ENCODE data around the gene SLC28A1. TPM values are rescaled to one million over a fixed set of nuclear protein-coding genes. Genes with fewer than 3 reads are reported as not detected.
A peak's percentile ranks its signal among the peaks of the same experiment; 100 is the strongest.

The SLC28A1 gene
- polyA plus RNA-seq, 1 donor (not counting 4 experiments of a cell fraction or from before 2014, with no cell fraction given): not detected

DNA sequence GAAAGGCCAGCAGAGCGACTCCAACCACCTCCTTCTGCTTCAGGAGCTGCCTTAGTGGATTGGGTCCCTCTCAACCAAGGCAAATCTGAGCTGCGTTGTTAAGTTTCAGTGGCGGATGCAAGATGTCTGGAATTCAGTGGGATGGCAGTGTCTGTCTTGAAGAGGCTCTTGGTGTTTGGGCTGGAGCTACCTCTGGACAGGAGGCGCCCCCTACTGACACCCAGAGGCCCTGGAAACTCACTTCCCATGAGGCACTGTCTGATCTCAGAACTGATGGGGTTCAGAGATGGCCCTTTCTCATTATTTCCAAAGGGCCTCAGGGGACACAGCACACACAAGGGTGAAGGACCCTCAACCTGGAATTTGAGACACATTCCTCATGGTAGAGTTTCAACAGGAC is 6.0 kb upstream of the SLC28A1 start:
- H3K4me3 ChIP-seq (ENCODE audit: control insufficient read depth in 2 of 3, extremely low read depth in 1 of 3, insufficient read depth in 2 of 3, low read depth in 1 of 3, low read length in 3 of 3): no peak overlapping the region
- H3K4me2 ChIP-seq (ENCODE audit: control insufficient read depth, extremely low read depth, insufficient read depth, low read depth, low read length): no peak overlapping the region
- peak; percentile 9 for DNase-seq (ENCODE audit: low read depth, low spot score)
- no peaks in the 10 kb centered on the region for H3K27me3 ChIP-seq (ENCODE audit: control insufficient read depth, extremely low read depth, insufficient read depth, low read length)
- TF ChIP-seq EZH2 (IDR thresholded peaks at IDR 0.05; ENCODE audit: low read length): no peak
- TF ChIP-seq, protein P1, sequence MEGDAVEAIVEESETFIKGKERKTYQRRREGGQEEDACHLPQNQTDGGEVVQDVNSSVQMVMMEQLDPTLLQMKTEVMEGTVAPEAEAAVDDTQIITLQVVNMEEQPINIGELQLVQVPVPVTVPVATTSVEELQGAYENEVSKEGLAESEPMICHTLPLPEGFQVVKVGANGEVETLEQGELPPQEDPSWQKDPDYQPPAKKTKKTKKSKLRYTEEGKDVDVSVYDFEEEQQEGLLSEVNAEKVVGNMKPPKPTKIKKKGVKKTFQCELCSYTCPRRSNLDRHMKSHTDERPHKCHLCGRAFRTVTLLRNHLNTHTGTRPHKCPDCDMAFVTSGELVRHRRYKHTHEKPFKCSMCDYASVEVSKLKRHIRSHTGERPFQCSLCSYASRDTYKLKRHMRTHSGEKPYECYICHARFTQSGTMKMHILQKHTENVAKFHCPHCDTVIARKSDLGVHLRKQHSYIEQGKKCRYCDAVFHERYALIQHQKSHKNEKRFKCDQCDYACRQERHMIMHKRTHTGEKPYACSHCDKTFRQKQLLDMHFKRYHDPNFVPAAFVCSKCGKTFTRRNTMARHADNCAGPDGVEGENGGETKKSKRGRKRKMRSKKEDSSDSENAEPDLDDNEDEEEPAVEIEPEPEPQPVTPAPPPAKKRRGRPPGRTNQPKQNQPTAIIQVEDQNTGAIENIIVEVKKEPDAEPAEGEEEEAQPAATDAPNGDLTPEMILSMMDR (optimal IDR thresholded peaks at IDR 0.05 in 1 of 3, IDR thresholded peaks at IDR 0.05 in 1 of 3, conservative IDR thresholded peaks at IDR 0.05 in 1 of 3; ENCODE audit: extremely low read depth in 1 of 3, insufficient read depth in 2 of 3, low read length in 3 of 3): peak; percentile 72 to 93 (median 82)
- H4K20me1 ChIP-seq (ENCODE audit: control insufficient read depth, extremely low read depth, insufficient read depth, low read length): no peaks in the 10 kb centered on the region
- FAIRE-seq: no peak
- no peaks in the 10 kb centered on the region for H3K9me3 ChIP-seq (ENCODE audit: control insufficient read depth, low read depth, low read length)
- no peaks in the 10 kb centered on the region for H3K79me2 ChIP-seq (ENCODE audit: control insufficient read depth, insufficient read depth, low read length)
- H3K4me1 ChIP-seq (ENCODE audit: control insufficient read depth, extremely low read depth, insufficient read depth, low read length): no peaks in the 10 kb centered on the region
- no peaks in the 10 kb centered on the region for H3K9me1 ChIP-seq (ENCODE audit: control insufficient read depth, extremely low read depth, insufficient read depth, low read length)
- no peak overlapping the region for H3K9ac ChIP-seq (ENCODE audit: control insufficient read depth, extremely low read depth, insufficient read depth, low read length)
- H2AFZ ChIP-seq (ENCODE audit: control insufficient read depth, low read length): no peak overlapping the region
- H3K27ac ChIP-seq (ENCODE audit: control insufficient read depth, insufficient read depth, low read length): no peak overlapping the region
- no peaks in the 10 kb centered on the region for H3K36me3 ChIP-seq (ENCODE audit: control insufficient read depth in 2 of 2, extremely low read depth in 1 of 2, insufficient read depth in 2 of 2, low read length in 2 of 2)
- dilution Hi-C loops (cut with MboI; ENCODE audit: extremely low pct_ligation_motif_present, low sequenced_read_pairs): no loop called here

GRCh38 chr15:84879088-84879780 is 5.2 kb upstream of the SLC28A1 start:
- DNase-seq (ENCODE audit: low read depth, low spot score) (no peak), FAIRE-seq (no peak)
- Histone ChIP-seq H3K9me1 (ENCODE audit: control insufficient read depth, extremely low read depth, insufficient read depth, low read length) (no peaks in the 10 kb centered on the region), H4K20me1 (ENCODE audit: control insufficient read depth, extremely low read depth, insufficient read depth, low read length) (no peaks in the 10 kb centered on the region), H2AFZ (ENCODE audit: control insufficient read depth, low read length) (no peak overlapping the region), H3K4me3 (ENCODE audit: control insufficient read depth in 2 of 3, extremely low read depth in 1 of 3, insufficient read depth in 2 of 3, low read depth in 1 of 3, low read length in 3 of 3) (no peak overlapping the region), H3K9ac (ENCODE audit: control insufficient read depth, extremely low read depth, insufficient read depth, low read length) (no peak overlapping the region), H3K4me2 (ENCODE audit: control insufficient read depth, extremely low read depth, insufficient read depth, low read depth, low read length) (no peak overlapping the region), H3K9me3 (ENCODE audit: control insufficient read depth, low read depth, low read length) (no peaks in the 10 kb centered on the region), H3K79me2 (ENCODE audit: control insufficient read depth, insufficient read depth, low read length) (no peaks in the 10 kb centered on the region), H3K4me1 (ENCODE audit: control insufficient read depth, extremely low read depth, insufficient read depth, low read length) (no peaks in the 10 kb centered on the region), H3K27ac (ENCODE audit: control insufficient read depth, insufficient read depth, low read length) (no peak overlapping the region), H3K36me3 (ENCODE audit: control insufficient read depth in 2 of 2, extremely low read depth in 1 of 2, insufficient read depth in 2 of 2, low read length in 2 of 2) (no peaks in the 10 kb centered on the region), H3K27me3 (ENCODE audit: control insufficient read depth, extremely low read depth, insufficient read depth, low read length) (no peaks in the 10 kb centered on the region)
- dilution Hi-C loops (cut with MboI; ENCODE audit: extremely low pct_ligation_motif_present, low sequenced_read_pairs): no loop called here
- TF ChIP-seq EZH2 (IDR thresholded peaks at IDR 0.05; ENCODE audit: low read length): no peak
- TF ChIP-seq, protein P1 (optimal IDR thresholded peaks at IDR 0.05 in 1 of 3, IDR thresholded peaks at IDR 0.05 in 1 of 3, conservative IDR thresholded peaks at IDR 0.05 in 1 of 3; ENCODE audit: extremely low read depth in 1 of 3, insufficient read depth in 2 of 3, low read length in 3 of 3): no peak

Data from keratinocyte (primary cell).